Cardiac fibroblast (primary cell): ENCODE data around the gene PEMT.

Experiments
- DNase-seq, 2 donors: peaks; one replicate each; pipeline versions ENCODE4 v3.0.0 to v3.0.0-alpha.2; 2010; ENCODE audit warnings: low read depth in 2 of 2
- H3K4me3 ChIP-seq, 2 donors: replicated peaks in 1 of 2; 1 replicate in 1 of 2; 2 replicates in 1 of 2; pipeline ENCODE4 v1.5.1; 2011; ENCODE audit warnings: low read depth in 2 of 2, low read length in 2 of 2, mild to moderate bottlenecking in 2 of 2, moderate library complexity in 1 of 2
- TF ChIP-seq, protein P1 (sequence below): IDR thresholded peaks from one replicate; pipeline ENCODE4 v1.5.1; 2011; ENCODE audit warnings: low read depth, mild to moderate bottlenecking, low read length, inconsistent platforms

The PEMT gene

DNA sequence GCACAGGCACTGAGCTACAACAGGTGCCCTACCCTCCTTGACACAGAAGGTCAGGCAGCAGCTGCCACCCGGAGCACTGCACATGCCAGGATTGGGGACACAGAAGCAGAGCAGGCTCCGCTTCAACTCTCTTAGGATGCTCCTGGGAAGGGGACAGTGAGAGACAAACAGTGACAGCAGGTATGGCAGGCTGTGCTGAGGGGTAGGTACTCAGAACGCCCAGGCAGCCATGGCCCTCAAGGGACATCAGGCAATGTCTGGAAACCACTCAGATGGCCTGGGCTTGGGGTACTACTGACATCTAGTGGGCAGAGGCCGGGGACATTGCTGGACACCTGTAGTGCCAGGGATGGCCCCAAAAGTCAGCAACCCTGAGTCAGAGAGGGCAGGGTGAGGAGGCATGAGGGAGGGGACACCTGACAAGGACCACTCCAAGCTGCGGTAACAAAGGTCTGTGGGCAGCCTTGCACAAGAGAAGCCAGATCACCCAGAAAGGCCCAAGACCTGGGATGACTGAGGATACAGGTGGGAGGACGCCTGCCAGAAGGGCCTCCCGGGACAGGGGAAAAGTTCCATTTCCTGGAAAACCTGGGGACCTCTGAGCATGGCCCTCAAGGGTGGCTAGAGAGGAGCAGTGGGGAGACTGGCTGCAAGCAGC lies 21.2 kb downstream of the PEMT start:
- DNase-seq = peak; percentile 28 to 32
- no peak overlapping the region for H3K4me3 ChIP-seq
- TF ChIP-seq, protein P1, sequence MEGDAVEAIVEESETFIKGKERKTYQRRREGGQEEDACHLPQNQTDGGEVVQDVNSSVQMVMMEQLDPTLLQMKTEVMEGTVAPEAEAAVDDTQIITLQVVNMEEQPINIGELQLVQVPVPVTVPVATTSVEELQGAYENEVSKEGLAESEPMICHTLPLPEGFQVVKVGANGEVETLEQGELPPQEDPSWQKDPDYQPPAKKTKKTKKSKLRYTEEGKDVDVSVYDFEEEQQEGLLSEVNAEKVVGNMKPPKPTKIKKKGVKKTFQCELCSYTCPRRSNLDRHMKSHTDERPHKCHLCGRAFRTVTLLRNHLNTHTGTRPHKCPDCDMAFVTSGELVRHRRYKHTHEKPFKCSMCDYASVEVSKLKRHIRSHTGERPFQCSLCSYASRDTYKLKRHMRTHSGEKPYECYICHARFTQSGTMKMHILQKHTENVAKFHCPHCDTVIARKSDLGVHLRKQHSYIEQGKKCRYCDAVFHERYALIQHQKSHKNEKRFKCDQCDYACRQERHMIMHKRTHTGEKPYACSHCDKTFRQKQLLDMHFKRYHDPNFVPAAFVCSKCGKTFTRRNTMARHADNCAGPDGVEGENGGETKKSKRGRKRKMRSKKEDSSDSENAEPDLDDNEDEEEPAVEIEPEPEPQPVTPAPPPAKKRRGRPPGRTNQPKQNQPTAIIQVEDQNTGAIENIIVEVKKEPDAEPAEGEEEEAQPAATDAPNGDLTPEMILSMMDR = peak; percentile 35

DNA sequence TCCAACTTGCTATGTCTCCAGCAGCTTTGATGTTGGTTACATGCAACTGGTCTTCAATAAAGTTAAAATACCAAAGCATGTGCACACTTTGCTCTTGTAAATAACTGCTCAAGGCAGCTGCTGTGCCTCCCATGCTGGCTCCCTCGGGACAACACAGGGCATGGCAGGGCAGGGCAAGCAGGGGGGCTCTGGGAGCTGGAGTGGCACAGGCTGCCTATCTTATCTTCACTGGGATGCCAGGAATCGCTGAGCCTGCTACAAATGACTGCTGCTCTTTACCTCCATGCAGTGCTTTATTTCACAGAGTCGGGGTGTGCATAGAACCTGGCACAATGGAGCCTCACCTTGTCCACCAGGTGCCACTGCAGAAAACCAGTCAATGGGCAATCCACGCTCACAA lies 21.8 kb downstream of the PEMT start:
- TF ChIP-seq, protein P1 = no peak
- no peak for DNase-seq

DNA sequence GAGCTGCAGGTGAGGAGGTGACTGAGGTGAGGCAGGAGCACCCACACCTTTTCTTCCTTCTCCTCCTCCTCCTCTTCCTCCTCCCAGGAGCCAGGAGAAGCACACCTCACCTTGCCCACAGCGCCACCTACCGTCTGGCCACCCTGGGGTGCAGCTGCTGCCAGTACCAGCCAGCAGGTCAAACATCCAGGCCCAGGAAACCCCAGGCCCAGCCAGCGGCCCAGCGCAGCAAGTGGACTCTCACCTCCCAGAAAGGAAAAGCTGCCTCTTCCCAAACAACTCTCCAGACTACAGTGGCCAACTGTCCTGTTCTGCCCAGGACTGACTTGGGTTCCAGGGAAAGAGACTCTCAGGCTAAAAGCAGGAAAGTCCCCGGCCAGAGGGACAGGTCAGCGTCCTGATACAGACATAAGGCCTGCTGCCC lies 22.7 kb downstream of the PEMT start:
- DNase-seq = peak; percentile 49 to 54
- H3K4me3 ChIP-seq = no peak overlapping the region
- TF ChIP-seq, protein P1 = peak; percentile 93

More for the DNA sequence above, 21.8 kb downstream of the PEMT start:
- H3K4me3 ChIP-seq = no peak overlapping the region

DNA sequence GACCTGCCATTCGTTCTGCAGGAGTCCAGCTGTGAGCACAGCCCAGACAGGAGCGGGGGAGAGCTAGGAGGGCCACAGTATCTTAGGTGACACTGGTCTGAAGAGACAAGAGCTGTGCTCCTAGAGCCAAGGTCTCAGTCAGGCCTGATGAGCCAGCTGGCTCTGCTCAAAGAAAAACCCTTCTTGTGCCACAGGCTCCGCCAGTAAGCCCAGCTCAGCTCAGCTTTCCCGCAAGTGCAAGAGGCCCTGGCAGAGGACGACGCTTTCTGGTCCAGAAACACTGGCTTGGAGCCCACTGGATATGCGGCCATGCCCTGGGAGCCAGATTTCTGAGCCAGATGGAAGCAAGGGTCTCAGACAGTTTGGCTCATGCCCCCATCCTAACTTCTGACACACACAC lies 23.9 kb downstream of the PEMT start:
- TF ChIP-seq, protein P1 = no peak
- DNase-seq = peak in 1 of 2 donors; percentile 84

GRCh38 chr17:17566896-17567513 lies 24.5 kb downstream of the PEMT start:
- no peak for DNase-seq
- H3K4me3 ChIP-seq = no peak overlapping the region
- TF ChIP-seq, protein P1 = no peak

More for the DNA sequence above, 23.9 kb downstream of the PEMT start:
- H3K4me3 ChIP-seq = no peak overlapping the region

GRCh38 chr17:17565471-17566339 lies 25.8 kb downstream of the PEMT start:
- H3K4me3 ChIP-seq = no peak overlapping the region
- DNase-seq = peak in 1 of 2 donors; percentile 51
- TF ChIP-seq, protein P1 = no peak
